ENCODE data around the gene DMKN. TPM values are rescaled to one million over a fixed set of nuclear protein-coding genes. Genes with fewer than 3 reads are reported as not detected.

Gene DMKN
- total RNA-seq, 1 donor from 2014 or later, result 26.5 TPM

DNA sequence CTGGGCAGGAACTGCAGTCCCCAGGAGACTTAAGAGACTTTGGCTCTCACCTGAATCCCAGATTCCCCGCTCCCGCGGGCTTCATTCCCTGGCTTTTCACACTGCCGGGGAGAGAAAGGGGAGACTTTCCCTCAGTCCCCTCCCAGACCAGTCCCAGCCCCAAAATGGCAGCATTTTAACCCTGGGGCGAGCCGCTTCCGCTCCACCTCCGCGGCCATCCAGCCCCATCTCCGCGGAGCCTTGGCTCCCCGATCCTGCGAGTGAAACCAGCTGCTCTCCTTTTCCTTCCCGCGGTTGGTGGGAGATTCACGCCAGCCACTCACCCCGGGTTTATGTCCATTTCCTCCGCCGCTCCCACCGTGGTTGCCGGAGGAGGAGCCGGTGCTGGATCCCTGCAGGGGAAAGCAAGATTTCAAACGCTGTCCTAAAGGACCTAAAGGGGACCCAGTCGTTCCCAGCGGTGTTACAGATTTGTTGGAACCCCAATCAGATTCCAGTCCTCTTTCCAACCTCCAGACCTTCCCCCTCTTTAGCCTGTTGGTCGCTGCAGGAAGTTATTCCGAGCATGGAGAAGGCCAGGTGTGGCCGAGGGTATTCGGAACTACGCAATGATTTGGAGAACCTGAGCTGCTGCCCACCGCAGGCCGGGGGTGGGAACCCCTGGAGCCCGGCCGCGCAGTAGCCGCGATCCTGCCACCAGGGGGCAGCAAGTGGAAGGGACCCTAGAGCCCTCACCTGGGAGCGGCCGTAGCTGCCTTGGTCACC lies 3.4 kb downstream of the DMKN start:
- peak; percentile 88 for ATAC-seq
- intact Hi-C loops (cut with DNase I), result no loop called here
- peak; percentile 88 for DNase-seq (ENCODE audit: low spot score)

DNA sequence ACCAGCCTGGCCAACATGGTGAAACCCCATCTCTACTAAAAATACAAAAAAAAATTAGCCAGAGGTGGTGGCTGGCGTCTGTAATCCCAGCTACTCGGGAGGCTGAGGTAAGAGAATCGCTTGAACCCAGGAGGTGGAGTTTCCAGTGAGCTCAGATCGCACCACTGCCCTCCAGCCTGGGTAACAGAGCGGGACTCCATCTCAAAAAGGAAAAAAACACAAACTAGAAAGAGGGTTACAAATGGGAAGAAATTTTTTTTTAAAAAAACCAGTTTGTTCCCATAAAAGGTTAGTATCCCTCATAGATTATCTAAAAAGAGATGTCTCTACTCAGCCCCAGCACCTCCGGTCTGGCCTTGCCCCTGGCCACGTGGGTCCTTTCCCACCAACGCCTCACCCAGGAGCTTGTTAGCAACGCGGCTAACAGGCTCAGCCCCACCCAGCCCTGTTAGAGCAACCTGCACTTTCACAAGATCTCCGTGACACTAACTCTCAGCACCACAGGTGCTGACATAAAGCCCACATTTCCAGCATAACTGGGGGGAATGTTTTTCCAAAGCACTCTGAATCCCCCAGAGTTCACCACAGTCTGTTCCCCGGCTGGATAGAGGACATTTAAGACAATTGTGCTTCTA lies 4.3 kb downstream of the DMKN start:
- ATAC-seq (peak; percentile 47), DNase-seq (ENCODE audit: low spot score) (no peak)
- intact Hi-C loops (cut with DNase I), result no loop called here

DNA sequence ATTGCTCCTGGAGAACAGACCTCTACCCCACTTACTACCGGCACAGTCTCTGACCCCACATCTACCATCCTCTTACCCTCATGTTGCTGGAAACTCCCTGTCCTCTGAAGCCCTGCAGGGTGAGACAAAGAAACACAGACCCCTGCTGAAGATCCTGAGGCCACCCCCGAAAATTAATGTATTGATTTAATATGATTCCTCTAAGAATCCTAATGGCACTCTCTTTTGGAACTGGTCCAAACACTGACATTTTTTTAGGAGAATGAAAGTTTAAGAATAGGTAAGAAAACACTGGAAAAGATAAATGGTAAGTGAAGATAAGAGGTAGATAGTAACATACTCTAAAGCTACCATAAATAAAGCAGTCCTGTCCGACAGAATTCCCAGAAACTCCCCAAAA lies 5.3 kb downstream of the DMKN start:
- intact Hi-C loops (cut with DNase I), result no loop called here
- ATAC-seq, result no peak
- DNase-seq (ENCODE audit: low spot score), result no peak

DNA sequence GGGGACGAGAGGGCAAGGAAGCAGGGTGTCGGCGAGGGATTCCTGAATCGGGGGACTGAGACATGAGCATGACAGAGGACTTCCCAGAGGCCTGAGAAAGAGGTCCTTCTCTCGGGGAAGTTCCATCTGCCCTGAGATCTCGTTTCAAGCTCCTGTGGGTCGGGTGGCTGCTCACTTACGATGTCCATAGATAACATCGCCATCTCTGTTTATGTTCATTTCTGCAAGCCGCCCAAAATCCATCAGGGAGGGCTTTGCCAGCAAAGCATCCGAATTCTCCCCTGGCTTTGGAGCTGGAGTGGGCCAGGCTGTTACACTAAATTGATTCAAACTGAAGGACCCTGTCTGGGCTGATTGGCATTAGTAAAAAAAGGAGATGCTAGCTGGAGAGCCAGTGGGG lies 5.9 kb downstream of the DMKN start:
- intact Hi-C loops (cut with DNase I), result no loop called here
- no peak for DNase-seq (ENCODE audit: low spot score)

DNA sequence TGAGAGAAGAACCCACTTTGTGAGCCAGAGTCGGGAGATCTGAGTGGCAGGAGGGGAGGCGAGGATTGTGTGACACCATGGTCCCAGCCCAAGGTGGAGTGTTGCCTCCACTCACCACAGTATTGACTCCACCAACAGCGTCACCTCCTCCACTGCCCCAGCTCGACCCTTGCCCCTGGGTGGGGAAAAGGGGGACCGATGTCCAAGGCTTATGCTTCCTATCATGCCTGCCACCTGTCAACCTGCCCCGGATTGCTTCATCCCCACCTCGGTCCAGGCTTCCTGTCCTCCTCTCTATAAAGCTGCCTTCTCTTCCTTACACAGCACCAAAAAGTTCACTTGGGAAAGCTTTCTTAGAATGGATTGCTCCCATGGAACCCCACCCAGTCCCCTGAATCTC lies 7.4 kb downstream of the DMKN start:
- intact Hi-C loops (cut with DNase I), result no loop called here
- no peak for DNase-seq (ENCODE audit: low spot score)
- no peak for ATAC-seq

More for the DNA sequence above, 5.9 kb downstream of the DMKN start:
- no peak for ATAC-seq

DNA sequence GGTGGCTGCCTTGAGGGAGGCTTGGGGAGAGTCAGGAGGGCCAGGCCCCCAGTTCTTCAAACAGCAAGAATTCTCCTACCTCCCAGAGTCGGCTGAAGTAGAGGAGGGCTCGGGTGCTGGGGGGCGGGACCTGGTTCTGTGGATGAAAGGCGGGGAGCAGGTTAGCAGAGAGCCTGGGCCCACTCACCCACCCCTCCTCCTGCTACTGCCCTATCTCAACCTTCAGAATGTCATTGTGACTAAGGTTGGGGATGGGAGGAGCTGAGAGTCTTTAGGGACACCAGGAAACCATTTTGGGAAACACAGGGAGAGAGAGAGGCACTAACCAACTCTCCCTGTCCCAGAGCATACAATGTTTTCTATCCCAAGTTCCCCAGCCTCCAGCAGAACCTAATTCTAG lies 10.7 kb downstream of the DMKN start:
- ATAC-seq, result no peak
- intact Hi-C loops (cut with DNase I), result no loop called here
- no peak for DNase-seq (ENCODE audit: low spot score)

DNA sequence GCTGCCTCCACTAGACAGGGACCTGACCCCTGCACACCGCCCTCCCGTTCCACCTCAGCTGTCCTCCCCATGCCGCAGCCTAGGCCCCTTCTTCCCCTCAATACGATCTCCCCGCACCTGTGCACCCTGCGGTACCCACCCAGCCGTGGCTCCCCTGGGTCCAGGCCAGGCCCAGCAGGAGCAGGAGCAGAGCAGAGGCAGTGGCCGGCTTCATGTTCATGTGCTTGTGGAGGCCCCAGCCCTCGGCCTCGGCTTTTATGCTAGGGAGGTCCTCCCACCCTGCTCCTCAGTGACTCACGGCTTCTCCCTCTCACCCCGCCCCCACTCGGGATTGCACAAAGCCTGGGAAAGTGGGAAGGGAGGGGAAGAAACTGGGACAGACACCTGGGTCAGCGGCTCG lies 11.8 kb downstream of the DMKN start:
- no peak for ATAC-seq
- intact Hi-C loops (cut with DNase I), result no loop called here
- DNase-seq (ENCODE audit: low spot score), result no peak

DNA sequence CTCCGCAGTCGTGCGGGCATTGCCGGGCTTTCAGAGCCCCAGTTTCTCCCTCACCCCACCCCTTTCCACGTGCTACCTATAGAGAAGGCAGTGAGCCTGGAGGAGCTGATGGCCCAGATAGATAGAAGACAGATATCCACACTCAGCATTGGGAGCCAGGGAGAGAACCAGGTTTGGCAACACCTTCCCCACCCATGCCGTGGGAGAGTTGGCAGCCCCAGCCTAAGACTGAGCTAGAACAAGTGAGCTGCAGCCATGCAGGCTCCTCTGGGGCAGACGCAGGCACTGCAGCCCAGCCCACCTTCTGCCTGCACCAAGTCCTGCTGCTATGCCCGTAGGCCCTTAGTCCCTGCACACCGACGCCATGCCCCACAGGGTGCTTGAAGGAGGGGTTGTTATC lies 12.8 kb downstream of the DMKN start:
- DNase-seq (ENCODE audit: low spot score) (no peak), ATAC-seq (no peak)
- intact Hi-C loops (cut with DNase I), result no loop called here

DNA sequence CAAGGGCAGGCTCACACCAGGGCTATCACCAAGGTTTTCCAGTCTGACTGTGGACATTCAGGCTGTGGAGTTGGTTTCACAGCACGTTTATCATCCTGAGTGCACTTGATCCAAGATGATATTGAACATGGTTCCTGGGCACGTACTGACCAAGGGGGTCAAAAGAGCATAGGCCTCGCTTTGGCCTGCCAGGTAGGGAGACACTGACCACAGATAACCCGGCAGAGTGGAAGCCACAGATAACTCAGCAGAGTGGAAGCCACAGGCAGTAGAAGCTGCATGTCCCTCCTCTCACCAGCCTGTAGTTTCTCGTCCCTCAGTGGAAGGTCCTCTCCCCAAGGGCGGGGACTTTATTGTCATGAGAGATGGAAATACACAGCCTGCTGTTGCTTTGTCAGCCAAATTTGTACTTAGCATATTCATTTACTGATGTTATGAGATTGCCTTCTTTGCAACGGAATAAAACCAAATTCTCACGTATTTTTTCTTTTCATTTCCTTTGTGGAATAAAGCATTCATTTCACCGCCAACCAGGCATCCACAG lies 14.4 kb downstream of the DMKN start:
- ATAC-seq (no peak), DNase-seq (ENCODE audit: low spot score) (no peak)
- intact Hi-C loops (cut with DNase I), result loop anchor here (5.0 kb wide), 1 partner anchor 147 kb away; no protein-coding TSS in a partner anchor

DNA sequence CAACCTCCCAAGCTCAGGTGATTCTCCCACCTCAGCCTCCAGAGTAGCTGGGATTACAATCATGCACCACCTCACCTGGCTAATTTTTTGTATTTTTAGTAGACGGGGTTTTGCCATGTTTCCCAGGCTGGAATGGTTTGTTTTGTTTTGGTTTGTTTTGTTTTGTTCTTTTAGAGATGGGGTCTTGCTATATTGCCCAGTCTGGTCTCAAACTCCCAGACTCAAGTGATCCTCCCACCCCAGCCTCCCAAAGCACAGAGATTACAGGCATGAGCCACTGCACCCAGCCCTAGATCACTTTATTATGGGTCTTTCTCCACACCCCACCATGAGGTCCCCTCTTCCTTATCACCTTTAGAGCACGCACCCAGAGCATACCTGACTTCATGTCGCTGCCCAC lies 15.2 kb downstream of the DMKN start:
- intact Hi-C loops (cut with DNase I), result loop anchor here (5.0 kb wide), 1 partner anchor 146 kb away; no protein-coding TSS in a partner anchor
- DNase-seq (ENCODE audit: low spot score), result no peak
- ATAC-seq, result no peak

DNA sequence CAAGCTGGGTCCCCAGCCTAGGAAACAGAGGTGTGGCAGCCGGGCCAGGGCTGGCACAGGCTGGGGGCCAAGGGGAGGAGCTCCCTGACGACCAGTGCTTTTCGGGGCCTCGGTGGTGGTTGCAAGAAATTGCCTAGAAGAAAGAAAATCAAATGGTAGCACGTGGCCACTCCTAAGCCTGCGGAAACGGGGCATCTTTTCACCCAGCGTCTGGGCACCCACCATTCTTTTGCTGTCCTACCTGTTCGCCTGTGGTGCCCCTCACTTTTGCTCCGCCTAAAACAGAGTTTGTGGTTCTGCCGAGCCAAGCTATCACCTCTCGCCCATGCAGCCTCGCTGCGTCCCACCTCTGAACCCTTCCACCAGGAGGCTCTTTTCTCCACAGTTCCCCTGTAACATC lies 16.0 kb downstream of the DMKN start:
- no peak for ATAC-seq
- DNase-seq (ENCODE audit: low spot score), result no peak
- intact Hi-C loops (cut with DNase I), result loop anchor here (5.0 kb wide), 1 partner anchor 145 kb away; no protein-coding TSS in a partner anchor

DNA sequence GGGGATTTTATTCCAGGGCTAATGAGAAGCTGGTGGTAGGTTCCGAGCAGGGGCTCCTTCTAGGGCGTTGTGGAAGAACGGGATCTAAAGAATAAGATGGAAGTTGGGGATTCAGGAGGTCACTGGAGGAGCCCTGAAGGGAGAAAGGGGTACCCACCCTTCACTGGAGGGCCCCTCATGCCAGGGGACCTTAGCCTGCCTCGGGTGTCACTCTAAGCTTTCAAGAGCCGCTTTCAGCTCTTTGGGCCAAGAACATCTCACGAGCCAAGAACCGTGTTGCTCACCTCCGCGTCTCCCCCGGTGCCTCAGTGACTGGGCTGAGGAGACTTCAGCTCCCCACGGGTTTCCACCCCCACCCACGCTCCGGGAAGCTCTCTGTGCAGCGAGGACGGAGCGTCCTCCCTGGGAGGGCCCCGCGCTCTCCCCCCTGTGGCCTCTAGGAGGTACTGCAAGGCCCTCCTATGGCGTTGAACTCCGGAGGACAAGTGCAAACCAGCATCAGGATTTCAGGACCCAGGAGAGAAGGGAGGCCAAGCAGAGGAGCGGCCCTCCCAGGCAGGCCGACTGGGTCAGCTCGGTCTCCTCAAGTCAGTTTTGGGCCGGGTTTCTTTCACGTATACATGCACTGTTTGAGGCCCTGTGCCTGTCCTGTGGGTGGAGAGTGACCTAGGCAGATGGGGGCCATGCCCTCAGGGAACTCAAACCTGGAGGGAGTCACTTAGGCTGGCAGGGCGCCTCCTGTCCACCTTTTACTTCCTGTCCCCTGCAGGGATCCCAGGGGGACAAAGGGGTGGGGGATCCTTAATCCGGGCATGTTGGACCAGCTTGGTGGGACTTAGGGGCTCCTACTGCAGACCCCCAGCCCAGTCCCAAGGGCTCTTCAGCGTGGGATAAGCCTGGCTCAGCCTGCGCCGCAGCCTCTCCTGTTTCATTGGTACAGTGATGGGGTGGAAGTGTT lies 18.1 kb downstream of the DMKN start:
- intact Hi-C loops (cut with DNase I), result loop anchor here (5.0 kb wide), 1 partner anchor 143 kb away; no protein-coding TSS in a partner anchor
- ATAC-seq (peak; percentile 93), DNase-seq (ENCODE audit: low spot score) (peak; percentile 73)

DNA sequence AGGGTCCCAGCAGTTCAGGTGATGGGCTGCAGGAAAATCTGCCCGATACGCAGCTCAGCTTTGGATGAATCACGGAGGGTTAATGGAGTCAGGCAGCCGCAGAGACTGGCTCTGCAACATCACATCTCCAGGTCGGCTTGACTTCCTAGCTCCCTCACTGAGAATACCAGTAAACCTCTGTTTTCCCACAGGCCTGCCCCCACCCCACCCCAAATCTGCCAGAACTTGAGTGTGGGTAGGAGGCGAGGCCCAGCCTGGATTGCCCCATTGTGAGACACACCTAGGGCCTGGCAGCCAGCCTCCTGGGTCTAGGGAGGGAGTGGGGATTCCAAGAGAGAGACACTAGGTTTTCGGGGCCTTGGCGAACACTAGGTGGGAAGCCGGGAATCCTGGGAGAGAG lies 19.5 kb downstream of the DMKN start:
- no peak for ATAC-seq
- DNase-seq (ENCODE audit: low spot score), result no peak
- intact Hi-C loops (cut with DNase I), result no loop called here

DNA sequence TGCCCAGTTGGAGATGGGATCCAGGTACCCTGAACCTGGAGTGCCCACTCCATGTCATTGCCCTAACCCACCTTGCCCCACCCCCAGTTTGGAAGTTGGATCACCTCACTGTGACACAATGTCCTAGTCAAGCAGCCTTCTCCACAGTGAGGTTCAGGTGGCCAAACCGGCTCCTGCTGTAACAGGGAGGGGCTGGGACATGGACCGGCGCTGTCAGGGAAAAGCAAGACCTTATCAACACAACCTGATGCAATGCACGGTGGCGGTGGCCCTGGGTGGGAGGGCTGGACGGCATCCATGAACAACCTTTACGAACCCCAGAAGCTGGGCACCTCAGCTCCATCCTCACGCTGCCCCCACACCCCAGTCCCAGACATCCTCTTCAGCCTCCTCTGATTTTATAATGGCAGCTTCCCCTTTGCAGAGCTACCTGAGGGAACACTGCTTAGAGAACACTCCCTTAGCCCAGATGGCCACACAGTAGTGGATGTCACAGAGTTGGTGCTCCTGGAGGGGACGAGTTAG lies 21.6 kb downstream of the DMKN start:
- DNase-seq (ENCODE audit: low spot score) (no peak), ATAC-seq (no peak)
- intact Hi-C loops (cut with DNase I), result no loop called here

DNA sequence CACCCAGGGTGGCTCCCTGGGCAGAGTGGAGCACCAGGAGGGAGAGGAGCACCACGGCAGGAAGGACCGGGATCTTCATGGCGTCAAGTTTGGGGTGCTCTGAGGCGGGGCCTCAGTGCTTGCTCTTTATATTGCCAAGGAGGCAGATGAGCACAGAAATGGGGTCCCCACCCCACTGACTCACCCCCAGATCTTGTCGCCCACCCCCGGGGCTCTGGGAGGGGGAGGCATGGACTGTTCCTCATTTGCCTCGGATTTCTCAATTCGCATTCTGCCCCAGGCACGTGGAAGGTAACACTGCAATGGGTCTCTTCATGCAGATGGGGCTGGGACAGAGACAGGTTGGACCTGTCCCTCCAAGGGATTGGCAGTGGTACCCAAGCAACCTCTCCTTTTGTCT lies 23.1 kb downstream of the DMKN start, which contains the start of gene KRTDAP:
KRTDAP (minus strand) TSS at position 101 of the 400 bp plus-strand sequence; CDS start at position 79, 22 bp downstream.
- DNase-seq (ENCODE audit: low spot score), result no peak
- ATAC-seq, result no peak
- intact Hi-C loops (cut with DNase I), result no loop called here

DNA sequence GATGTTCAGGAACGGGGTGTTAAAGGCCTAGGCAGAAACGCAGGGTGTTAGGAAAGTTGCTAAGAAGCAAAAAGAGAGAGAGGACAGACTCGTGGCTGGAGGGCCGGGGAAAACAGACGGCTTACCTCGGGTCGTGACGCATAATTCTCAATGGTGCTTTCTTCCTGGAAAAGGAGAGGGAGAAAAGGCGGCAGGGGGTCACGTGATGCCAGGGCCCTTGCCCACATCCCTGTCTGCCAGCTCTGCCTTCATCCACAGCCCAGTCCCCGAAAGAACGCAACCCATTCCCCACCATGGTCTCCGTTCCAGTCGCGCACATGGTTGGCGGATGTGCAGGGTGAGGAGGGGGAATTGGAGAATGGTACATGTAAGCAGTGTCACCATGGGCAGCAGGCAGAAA lies 24.8 kb downstream of the DMKN start:
- intact Hi-C loops (cut with DNase I), result no loop called here
- no peak for ATAC-seq
- DNase-seq (ENCODE audit: low spot score), result no peak

DNA sequence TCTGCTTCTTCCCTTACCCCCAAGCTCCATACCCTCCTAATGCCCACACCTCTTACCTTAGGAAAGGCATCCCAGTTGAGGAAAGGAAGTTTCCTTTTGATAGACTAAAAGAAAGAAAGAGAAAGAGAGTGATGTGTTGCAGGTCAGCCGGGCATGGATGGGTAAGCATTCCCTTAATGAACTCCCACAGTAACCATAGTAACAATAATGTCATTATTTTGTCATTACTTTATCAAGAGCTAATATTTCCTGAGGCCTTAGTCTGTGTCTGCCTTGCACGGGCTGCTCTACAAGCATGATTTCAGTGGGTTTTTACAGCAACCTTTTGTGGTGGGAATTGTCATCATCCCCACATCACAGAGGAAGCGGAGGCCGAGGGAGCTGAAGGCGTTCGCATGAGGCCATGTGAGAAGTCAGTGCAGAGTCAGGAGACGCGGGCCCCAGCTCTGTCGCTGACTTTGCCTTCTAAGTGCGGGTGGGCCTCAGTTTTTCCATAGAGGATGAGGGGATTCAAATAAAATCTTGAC lies 25.7 kb downstream of the DMKN start:
- intact Hi-C loops (cut with DNase I), result no loop called here
- ATAC-seq, result no peak
- no peak for DNase-seq (ENCODE audit: low spot score)

DNA sequence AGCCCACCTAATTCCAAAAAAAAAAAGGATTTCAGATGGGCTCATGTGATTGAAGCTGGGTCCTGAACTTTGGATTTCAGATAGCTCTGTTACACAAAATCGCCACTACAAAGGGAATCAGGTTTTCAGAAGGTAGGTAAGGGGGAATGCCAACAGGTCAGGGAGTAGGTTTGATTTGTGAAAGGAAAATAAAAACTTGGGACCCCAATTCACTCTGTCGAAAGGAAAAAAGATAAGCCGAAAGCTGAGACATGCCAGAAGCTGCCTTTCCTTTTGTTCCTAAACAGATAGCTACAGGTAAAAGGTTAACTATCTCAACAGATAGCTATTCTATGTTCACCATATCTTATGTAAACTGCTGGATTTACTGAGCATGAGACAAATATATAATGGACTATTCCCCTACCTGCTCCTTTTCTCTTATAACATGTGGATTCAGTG lies 27.2 kb downstream of the DMKN start:
- intact Hi-C loops (cut with DNase I), result no loop called here
- DNase-seq (ENCODE audit: low spot score) (no peak), ATAC-seq (no peak)
